ENCODE data around the gene TTLL3.

DNA sequence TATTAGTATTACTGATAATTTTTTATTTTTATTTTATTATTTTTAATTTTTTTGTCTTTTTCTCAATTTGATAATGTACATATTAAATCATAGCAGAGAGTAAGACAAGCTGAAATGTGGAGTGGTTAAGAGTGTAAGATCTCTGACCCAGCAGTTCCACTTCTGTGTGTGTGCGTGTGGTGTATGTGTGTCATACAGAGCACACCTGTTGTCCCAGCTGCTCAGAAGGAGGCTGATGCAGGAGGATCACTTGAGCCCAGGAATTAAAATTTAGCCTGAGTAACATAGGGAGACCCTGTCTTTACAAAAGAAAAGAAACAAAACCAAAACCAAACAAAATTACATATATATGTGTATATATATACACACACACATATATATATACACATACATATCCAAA lies 71.4 kb downstream of the TTLL3 start:
- TF ChIP-seq, protein P1, sequence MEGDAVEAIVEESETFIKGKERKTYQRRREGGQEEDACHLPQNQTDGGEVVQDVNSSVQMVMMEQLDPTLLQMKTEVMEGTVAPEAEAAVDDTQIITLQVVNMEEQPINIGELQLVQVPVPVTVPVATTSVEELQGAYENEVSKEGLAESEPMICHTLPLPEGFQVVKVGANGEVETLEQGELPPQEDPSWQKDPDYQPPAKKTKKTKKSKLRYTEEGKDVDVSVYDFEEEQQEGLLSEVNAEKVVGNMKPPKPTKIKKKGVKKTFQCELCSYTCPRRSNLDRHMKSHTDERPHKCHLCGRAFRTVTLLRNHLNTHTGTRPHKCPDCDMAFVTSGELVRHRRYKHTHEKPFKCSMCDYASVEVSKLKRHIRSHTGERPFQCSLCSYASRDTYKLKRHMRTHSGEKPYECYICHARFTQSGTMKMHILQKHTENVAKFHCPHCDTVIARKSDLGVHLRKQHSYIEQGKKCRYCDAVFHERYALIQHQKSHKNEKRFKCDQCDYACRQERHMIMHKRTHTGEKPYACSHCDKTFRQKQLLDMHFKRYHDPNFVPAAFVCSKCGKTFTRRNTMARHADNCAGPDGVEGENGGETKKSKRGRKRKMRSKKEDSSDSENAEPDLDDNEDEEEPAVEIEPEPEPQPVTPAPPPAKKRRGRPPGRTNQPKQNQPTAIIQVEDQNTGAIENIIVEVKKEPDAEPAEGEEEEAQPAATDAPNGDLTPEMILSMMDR (IDR thresholded peaks at IDR 0.05) = no peak
- no peak for TF ChIP-seq POLR2A (IDR thresholded peaks at IDR 0.05)
